Measurements from ENCODE around the gene STAM. TPM values are rescaled to one million over a fixed set of nuclear protein-coding genes. Genes with fewer than 3 reads are reported as not detected.

Gene STAM
- total RNA-seq, 2 experiments from 2014 or later: 12.9 to 18.2 TPM

DNA sequence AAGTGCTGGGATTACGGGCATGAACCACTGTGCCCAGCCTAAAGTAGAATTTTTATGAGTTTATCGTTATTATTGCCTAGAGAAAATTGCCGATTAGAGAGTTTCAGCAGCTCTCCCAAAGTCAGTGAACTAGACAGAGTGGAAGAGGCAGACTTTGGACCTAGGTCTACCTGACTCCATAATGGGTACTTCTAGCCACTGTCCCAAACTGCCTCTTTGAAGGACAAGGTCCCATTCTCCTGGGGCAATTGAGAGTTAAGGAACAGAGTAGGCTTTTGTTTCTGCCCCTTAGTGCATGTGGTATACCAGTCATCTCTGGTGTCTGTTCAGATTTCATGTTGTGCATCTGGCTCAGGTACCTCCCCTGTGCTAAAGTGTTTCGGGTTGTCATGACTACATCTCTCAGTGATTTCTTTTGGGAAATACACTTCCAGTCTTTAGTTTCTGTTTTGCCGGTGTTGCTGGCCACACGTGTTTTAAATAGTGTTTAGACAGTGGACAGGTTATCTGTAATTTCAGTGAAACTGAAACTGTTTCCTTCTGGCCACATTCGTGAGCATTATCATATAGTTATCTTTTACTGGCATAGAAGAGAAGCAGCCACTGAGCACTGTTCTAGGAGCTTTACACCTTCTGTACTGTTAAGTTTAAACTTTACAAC lies 112.7 kb downstream of the STAM start:
- intact Hi-C loops (cut with micrococcal nuclease; ENCODE audit: unreplicated experiment): no loop called here
- CTCF ChIA-PET (ENCODE audit: unreplicated experiment): no interaction called here
- TF ChIP-seq, protein P1, sequence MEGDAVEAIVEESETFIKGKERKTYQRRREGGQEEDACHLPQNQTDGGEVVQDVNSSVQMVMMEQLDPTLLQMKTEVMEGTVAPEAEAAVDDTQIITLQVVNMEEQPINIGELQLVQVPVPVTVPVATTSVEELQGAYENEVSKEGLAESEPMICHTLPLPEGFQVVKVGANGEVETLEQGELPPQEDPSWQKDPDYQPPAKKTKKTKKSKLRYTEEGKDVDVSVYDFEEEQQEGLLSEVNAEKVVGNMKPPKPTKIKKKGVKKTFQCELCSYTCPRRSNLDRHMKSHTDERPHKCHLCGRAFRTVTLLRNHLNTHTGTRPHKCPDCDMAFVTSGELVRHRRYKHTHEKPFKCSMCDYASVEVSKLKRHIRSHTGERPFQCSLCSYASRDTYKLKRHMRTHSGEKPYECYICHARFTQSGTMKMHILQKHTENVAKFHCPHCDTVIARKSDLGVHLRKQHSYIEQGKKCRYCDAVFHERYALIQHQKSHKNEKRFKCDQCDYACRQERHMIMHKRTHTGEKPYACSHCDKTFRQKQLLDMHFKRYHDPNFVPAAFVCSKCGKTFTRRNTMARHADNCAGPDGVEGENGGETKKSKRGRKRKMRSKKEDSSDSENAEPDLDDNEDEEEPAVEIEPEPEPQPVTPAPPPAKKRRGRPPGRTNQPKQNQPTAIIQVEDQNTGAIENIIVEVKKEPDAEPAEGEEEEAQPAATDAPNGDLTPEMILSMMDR (conservative IDR thresholded peaks at IDR 0.05; ENCODE audit: low read length): no peak
- no peak for TF ChIP-seq EZH2phosphoT487 (IDR thresholded peaks at IDR 0.05; ENCODE audit: borderline replicate concordance, low read depth, low read length)
- Histone ChIP-seq H3K27ac (ENCODE audit: low read depth, low read length, poor library complexity, severe bottlenecking) (no peak overlapping the region), H3K4me2 (ENCODE audit: low read length) (peak overlapping the region; percentile 44), H3K4me3 (ENCODE audit: low read depth, low read length, poor library complexity, severe bottlenecking) (peak overlapping the region; percentile 14), H3K9me2 (ENCODE audit: insufficient read depth, low read length) (no peaks in the 10 kb centered on the region), H3K36me3 (ENCODE audit: insufficient read depth, low read length) (no peaks in the 10 kb centered on the region), H3K4me1 (ENCODE audit: insufficient read depth, low read length, poor library complexity, severe bottlenecking) (no peaks in the 10 kb centered on the region), H3K9me3 (ENCODE audit: low read length) (no peaks in the 10 kb centered on the region), H4K20me1 (ENCODE audit: insufficient read depth, low read length) (no peaks in the 10 kb centered on the region), H2AFZ (ENCODE audit: low read length) (0 out of 2 replicates have a peak overlapping the region, but pooled peaks have one; percentile 63), H3K79me2 (ENCODE audit: insufficient read depth, low read depth, low read length) (no peaks in the 10 kb centered on the region)
- DNase-seq (ENCODE audit: low spot score): no peak
- POLR2A ChIA-PET: interaction anchor here (1.0 to 1.2 kb wide), 2 partner anchors 8 to 11 kb away, joined by 4 to 6 read pairs; no protein-coding TSS in a partner anchor
- BruUV-seq (replicated peaks): no TSS peak

DNA sequence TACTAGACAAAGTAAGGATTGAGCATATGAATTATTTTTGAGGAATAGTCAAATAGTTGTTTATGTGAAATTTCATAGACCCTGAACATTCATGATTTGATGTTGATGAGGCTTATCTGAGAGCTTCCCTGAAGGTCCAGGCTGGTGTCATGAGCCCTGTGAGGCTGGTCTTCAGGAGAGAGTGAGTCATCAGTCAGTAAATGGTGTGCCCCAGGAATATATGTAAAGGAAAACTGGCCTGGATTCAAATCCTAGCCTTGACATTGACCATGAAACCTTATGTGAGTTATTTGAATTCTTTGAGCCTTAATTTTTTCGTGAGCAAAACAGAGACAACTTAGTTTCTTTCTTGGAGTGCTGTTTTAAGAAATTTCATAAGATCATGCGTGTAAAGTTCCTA lies 114.2 kb downstream of the STAM start:
- H4K20me1 ChIP-seq (ENCODE audit: insufficient read depth, low read length): no peaks in the 10 kb centered on the region
- no TSS peak for BruUV-seq (replicated peaks)
- H3K27ac ChIP-seq (ENCODE audit: low read depth, low read length, poor library complexity, severe bottlenecking): no peak overlapping the region
- no peak for TF ChIP-seq EZH2phosphoT487 (IDR thresholded peaks at IDR 0.05; ENCODE audit: borderline replicate concordance, low read depth, low read length)
- TF ChIP-seq, protein P1 (conservative IDR thresholded peaks at IDR 0.05; ENCODE audit: low read length): no peak
- ChIA-PET CTCF (ENCODE audit: unreplicated experiment) (no interaction called here), POLR2A (no interaction called here)
- H3K79me2 ChIP-seq (ENCODE audit: insufficient read depth, low read depth, low read length): no peaks in the 10 kb centered on the region
- H3K9me3 ChIP-seq (ENCODE audit: low read length): no peaks in the 10 kb centered on the region
- no peak for DNase-seq (ENCODE audit: low spot score)
- H3K36me3 ChIP-seq (ENCODE audit: insufficient read depth, low read length): no peaks in the 10 kb centered on the region
- no peak overlapping the region for H3K4me3 ChIP-seq (ENCODE audit: low read depth, low read length, poor library complexity, severe bottlenecking)
- H3K9me2 ChIP-seq (ENCODE audit: insufficient read depth, low read length): no peaks in the 10 kb centered on the region
- H2AFZ ChIP-seq (ENCODE audit: low read length): no peak overlapping the region
- H3K4me2 ChIP-seq (ENCODE audit: low read length): no peak overlapping the region
- no peaks in the 10 kb centered on the region for H3K4me1 ChIP-seq (ENCODE audit: insufficient read depth, low read length, poor library complexity, severe bottlenecking)
- intact Hi-C loops (cut with micrococcal nuclease; ENCODE audit: unreplicated experiment): no loop called here

GRCh38 chr10:17758896-17759295 lies 114.9 kb downstream of the STAM start:
- no peak for TF ChIP-seq EZH2phosphoT487 (IDR thresholded peaks at IDR 0.05; ENCODE audit: borderline replicate concordance, low read depth, low read length)
- TF ChIP-seq, protein P1 (conservative IDR thresholded peaks at IDR 0.05; ENCODE audit: low read length): no peak
- H3K4me1 ChIP-seq (ENCODE audit: insufficient read depth, low read length, poor library complexity, severe bottlenecking): no peaks in the 10 kb centered on the region
- H3K9me3 ChIP-seq (ENCODE audit: low read length): no peaks in the 10 kb centered on the region
- H3K36me3 ChIP-seq (ENCODE audit: insufficient read depth, low read length): no peaks in the 10 kb centered on the region
- DNase-seq (ENCODE audit: low spot score): no peak
- CTCF ChIA-PET (ENCODE audit: unreplicated experiment): no interaction called here
- no peaks in the 10 kb centered on the region for H3K9me2 ChIP-seq (ENCODE audit: insufficient read depth, low read length)
- BruUV-seq (replicated peaks): no TSS peak
- intact Hi-C loops (cut with micrococcal nuclease; ENCODE audit: unreplicated experiment): no loop called here
- no peaks in the 10 kb centered on the region for H3K79me2 ChIP-seq (ENCODE audit: insufficient read depth, low read depth, low read length)
- H3K4me2 ChIP-seq (ENCODE audit: low read length): no peak overlapping the region
- H2AFZ ChIP-seq (ENCODE audit: low read length): no peak overlapping the region
- POLR2A ChIA-PET: no interaction called here
- no peak overlapping the region for H3K4me3 ChIP-seq (ENCODE audit: low read depth, low read length, poor library complexity, severe bottlenecking)
- H3K27ac ChIP-seq (ENCODE audit: low read depth, low read length, poor library complexity, severe bottlenecking): no peak overlapping the region
- H4K20me1 ChIP-seq (ENCODE audit: insufficient read depth, low read length): no peaks in the 10 kb centered on the region
